GM12878 (cell line): ENCODE results near the gene HNRNPM. TPM values are rescaled to one million over a fixed set of nuclear protein-coding genes. Genes with fewer than 3 reads are reported as not detected.

Experiments
- ATAC-seq: fragments of 200-7000 bp; cut with Tn5 transposase; 3 replicates; pipeline ENCODE4 v1.9.1; 2020; ENCODE audit warnings: mild to moderate bottlenecking, moderate library complexity
- BruUV-seq: library from RNA; stranded (reverse); fragments of 400-500 nt; replicated peaks from 2 replicates; lab custom pipeline; 2021; lab: Mats Ljungman, UMichigan
- CTCF ChIA-PET: fragments of 300-600 bp; sonication (Branson Sonifier 250); formaldehyde crosslinking; extraction: SDS; loops from one replicate; lab custom pipeline; 2021; ENCODE audit warnings: inconsistent platforms; lab: Yijun Ruan, JAX
- POLR2A ChIA-PET: fragments of 350-600 bp; formaldehyde crosslinking; extraction: SDS; loops from one replicate; lab custom pipeline; 2021; ENCODE audit warnings: inconsistent platforms; lab: Charles Lee
- RAD21 ChIA-PET: fragments of 300-600 bp; sonication (Branson Sonifier 250); formaldehyde crosslinking; loops from one replicate; lab custom pipeline; 2023; ENCODE audit warnings: antibody characterized with exemption; ENCODE audit not compliant: unreplicated experiment; lab: Charles Lee
- SMC1A ChIA-PET: fragments of 300-600 bp; sonication (Branson Sonifier 250); formaldehyde crosslinking; loops from one replicate; lab custom pipeline; 2023; ENCODE audit not compliant: unreplicated experiment, uncharacterized antibody; lab: Charles Lee
- DNase-seq: peaks from one replicate; pipeline ENCODE4 v3.0.0-alpha.2; 2011; ENCODE audit warnings: low read depth, low spot score
- FAIRE-seq: peaks from 3 replicates; lab custom pipeline; 2011; peaks lifted over from hg19 to GRCh38; lab: Jason Lieb, UNC
- H2AFZ ChIP-seq: 2 replicates; pipeline ENCODE4 v1.6.0; 2011; ENCODE audit warnings: low read depth, low read length, control low read depth; ENCODE audit not compliant: control insufficient read depth
- H3K27ac ChIP-seq: 2 replicates; pipeline ENCODE4 v1.5.1; 2011; ENCODE audit warnings: control low read depth; ENCODE audit not compliant: control insufficient read depth, insufficient read depth
- H3K27me3 ChIP-seq, 2 experiments: replicated peaks in 1 of 2; 2 replicates each; pipeline versions ENCODE4 v1.6.0 to v1.6.1; 2011; ENCODE audit warnings: low read length in 1 of 2; ENCODE audit not compliant: control insufficient read depth in 2 of 2, insufficient read depth in 2 of 2
- H3K36me3 ChIP-seq, 2 experiments: 2 replicates each; pipeline ENCODE4 v1.5.1; 2011; ENCODE audit warnings: low read length in 1 of 2; ENCODE audit not compliant: control insufficient read depth in 2 of 2, insufficient read depth in 2 of 2
- H3K4me1 ChIP-seq: 2 replicates; pipeline ENCODE4 v1.6.1; 2011; ENCODE audit warnings: mild to moderate bottlenecking, low read length, moderate library complexity, mixed read lengths; ENCODE audit not compliant: control insufficient read depth, insufficient read depth
- H3K4me2 ChIP-seq: 2 replicates; pipeline ENCODE4 v1.6.0; 2011; ENCODE audit warnings: control low read depth; ENCODE audit not compliant: control insufficient read depth, insufficient read depth
- H3K4me3 ChIP-seq: fragments of 200-600 bp; sonication (generic); 2 replicates; pipeline ENCODE4 v1.5.1; 2016
- H3K79me2 ChIP-seq: 2 replicates; pipeline ENCODE4 v1.6.0; 2011; ENCODE audit warnings: low read length; ENCODE audit not compliant: control insufficient read depth, insufficient read depth
- H3K9ac ChIP-seq: 2 replicates; pipeline ENCODE4 v1.8.0; 2011; ENCODE audit warnings: low read length, control low read depth, mixed read lengths; ENCODE audit not compliant: control insufficient read depth, insufficient read depth
- H3K9me3 ChIP-seq: replicated peaks from 3 replicates; pipeline ENCODE4 v1.5.1; 2011; ENCODE audit warnings: mild to moderate bottlenecking, low read length; ENCODE audit not compliant: control insufficient read depth, insufficient read depth
- H4K20me1 ChIP-seq: 2 replicates; pipeline ENCODE4 v1.6.0; 2011; ENCODE audit not compliant: control insufficient read depth, insufficient read depth
- BCLAF1 ChIP-seq: fragments of 450-650 bp; IDR thresholded peaks from 2 replicates; pipeline ENCODE4 v1.6.1; 2017; ENCODE audit warnings: antibody characterized with exemption, mild to moderate bottlenecking, moderate library complexity
- BHLHE40 ChIP-seq, 2 experiments: fragments of 450-650 bp in 1 of 2; IDR thresholded peaks; 2 replicates each; pipeline ENCODE4 v1.6.1; 2011 to 2017; ENCODE audit warnings: low read depth in 2 of 2, borderline replicate concordance in 1 of 2, improper control_type of control experiment in 1 of 2, low read length in 1 of 2, mild to moderate bottlenecking in 1 of 2
- CREM ChIP-seq: IDR thresholded peaks from 2 replicates; pipeline ENCODE4 v1.6.1; 2014; ENCODE audit warnings: antibody characterized with exemption, low read depth
- GABPA ChIP-seq: IDR thresholded peaks from 2 replicates; pipeline ENCODE4 v1.6.1; 2014; ENCODE audit warnings: antibody characterized with exemption, low read depth, mild to moderate bottlenecking, inconsistent platforms
- IRF5 ChIP-seq: fragments of 450-650 bp; IDR thresholded peaks from 2 replicates; pipeline ENCODE4 v1.6.1; 2017; ENCODE audit warnings: borderline replicate concordance
- NBN ChIP-seq: fragments of 450-650 bp; IDR thresholded peaks from 2 replicates; pipeline ENCODE4 v1.6.1; 2016
- NFXL1 ChIP-seq: fragments of 450-650 bp; IDR thresholded peaks from 2 replicates; pipeline ENCODE4 v1.6.1; 2017; ENCODE audit warnings: antibody characterized with exemption, mild to moderate bottlenecking, borderline replicate concordance
- SIX5 ChIP-seq: IDR thresholded peaks from 2 replicates; pipeline ENCODE4 v1.6.1; 2011; ENCODE audit warnings: mild to moderate bottlenecking, low read depth, low read length, moderate library complexity; ENCODE audit not compliant: severe bottlenecking
- SMAD1 ChIP-seq: fragments of 450-650 bp; IDR thresholded peaks from 2 replicates; pipeline ENCODE4 v1.6.1; 2018; ENCODE audit warnings: mild to moderate bottlenecking, low read depth; ENCODE audit not compliant: partially characterized antibody
- SMARCA5 ChIP-seq: fragments of 450-650 bp; IDR thresholded peaks from 2 replicates; pipeline ENCODE4 v1.6.1; 2017; ENCODE audit warnings: mild to moderate bottlenecking
- USF1 ChIP-seq: IDR thresholded peaks from 2 replicates; pipeline ENCODE4 v1.6.1; 2011; ENCODE audit warnings: borderline replicate concordance, low read depth, mild to moderate bottlenecking, moderate library complexity, mixed read lengths, low read length; ENCODE audit not compliant: insufficient read depth; ENCODE audit errors: extremely low read length
- WRNIP1 ChIP-seq: IDR thresholded peaks from 2 replicates; pipeline ENCODE4 v1.6.1; 2011; ENCODE audit warnings: low read depth, low read length, improper control_type of control experiment, borderline replicate concordance
- WGBS: methylation state at CpG from one replicate; pipeline ENCODE4 v1.1.6; 2016; ENCODE audit warnings: low lambda C conversion rate; ENCODE audit not compliant: insufficient replicate concordance, insufficient coverage; ENCODE audit errors: missing lambda C conversion rate; 5-methylcytosine and 5-hydroxymethylcytosine counted together
- in situ Hi-C: fragments of 300-500 bp; cut with MboI; formaldehyde crosslinking; loops from 9 replicates; pipeline ENCODE4 v1.14.3; 2018; ENCODE audit warnings: mixed read lengths
- intact Hi-C: fragments of 100-400 bp; cut with micrococcal nuclease; formaldehyde crosslinking; loops from one replicate; pipeline ENCODE4 v1.14.2; 2022; ENCODE audit not compliant: unreplicated experiment
- polyA plus RNA-seq, 11 experiments: library from polyadenylated mRNA; depleted of rRNA in 4 of 11; unstranded in 6 of 11; stranded (reverse) in 5 of 11; fragments of >200 nt; fragmentation: Nextera tagmentation in 4 of 11; fragmentation: Illumina TruSeq in 1 of 11; extraction: Ambion mirVana in 4 of 11; extraction: Trizol in 1 of 11; gene quantifications; 1 replicate in 1 of 11; 2 replicates in 10 of 11; pipeline versions ENCODE4 v1.2.1 to v1.2.3, GENCODE V29; 2011 to 2016; ENCODE audit warnings: inconsistent platforms in 2 of 11, missing spikeins in 2 of 11, low read depth in 1 of 11
- total RNA-seq, 4 experiments: library from RNA; depleted of rRNA in 3 of 4; stranded (reverse); fragments of >200 nt in 3 of 4; fragmentation: Illumina TruSeq in 1 of 4; extraction: Trizol in 1 of 4; gene quantifications; 2 replicates each; pipeline versions ENCODE4 v1.2.1 to v1.2.3, GENCODE V29; 2013 to 2021

HNRNPM gene
- total and polyA plus RNA-seq, 10 of the 15 experiments (the other 5 are each of a cell fraction or from before 2014, with no cell fraction given) = 14.3 to 415 (median 198) TPM

GRCh38 chr19:8481616-8482015, 36.8 kb downstream of the HNRNPM start:
- CTCF ChIA-PET = no interaction called here
- in situ Hi-C loops (no loop called here), intact Hi-C loops (no loop called here)
- Histone ChIP-seq H3K27ac (no peak overlapping the region), H3K4me3 (no peak overlapping the region), H3K36me3 (peaks cover 46 to 54% of the 10 kb centered on the region in 2 experiments), H4K20me1 (peaks cover 10% of the 10 kb centered on the region), H3K4me1 (no peaks in the 10 kb centered on the region; the same call in 1 of the 2 replicates), H3K9me3 (no peaks in the 10 kb centered on the region), H3K9ac (no peak overlapping the region), H3K79me2 (peaks cover 27% of the 10 kb centered on the region), H2AFZ (no peak overlapping the region), H3K27me3 (no peaks in the 10 kb centered on the region), H3K4me2 (no peak overlapping the region)
- RAD21 ChIA-PET = no interaction called here
- ATAC-seq (no peak), FAIRE-seq (no peak), DNase-seq (no peak)
- no TSS peak for BruUV-seq
- no peak for TF ChIP-seq SMARCA5
- no peak for TF ChIP-seq NBN
- TF ChIP-seq WRNIP1 = no peak
- no peak for TF ChIP-seq BHLHE40 (IDR thresholded peaks at IDR 0.05; ENCODE audit: borderline replicate concordance in 1 of 2, low read depth in 2 of 2, low read length in 1 of 2)
- over 99% methylated on average over 6 of the region's 6 CpGs for WGBS
- POLR2A ChIA-PET = no interaction called here
- SMC1A ChIA-PET = interaction anchor here (0.6 kb wide), 1 partner anchor 20 kb away, joined by 3 read pairs; no protein-coding TSS in a partner anchor

GRCh38 chr19:8482696-8483095, 37.9 kb downstream of the HNRNPM start:
- no TSS peak for BruUV-seq
- 97% methylated on average over 11 of the region's 11 CpGs for WGBS
- Histone ChIP-seq H3K4me3 (no peak overlapping the region), H3K9me3 (no peaks in the 10 kb centered on the region), H3K9ac (no peak overlapping the region), H3K4me1 (peaks cover 7% of the 10 kb centered on the region), H3K36me3 (peaks cover 49 to 60% of the 10 kb centered on the region in 2 experiments), H3K27ac (no peak overlapping the region), H3K27me3 (no peaks in the 10 kb centered on the region), H3K79me2 (peaks cover 23% of the 10 kb centered on the region), H3K4me2 (no peak overlapping the region), H4K20me1 (peaks cover 10% of the 10 kb centered on the region), H2AFZ (no peak overlapping the region)
- in situ Hi-C loops (no loop called here), intact Hi-C loops (no loop called here)
- SMC1A ChIA-PET = no interaction called here
- RAD21 ChIA-PET = no interaction called here
- no peak for ATAC-seq
- CTCF ChIA-PET = no interaction called here
- no peak for DNase-seq
- POLR2A ChIA-PET = interaction anchor here (0.6 kb wide), 1 partner anchor 558 kb away, joined by 3 read pairs; no protein-coding TSS in a partner anchor
- no peak for FAIRE-seq
- no peak for TF ChIP-seq SIX5
- TF ChIP-seq BCLAF1 = no peak
- TF ChIP-seq CREM = no peak
- TF ChIP-seq NFXL1 = no peak
- no peak for TF ChIP-seq IRF5
- no peak for TF ChIP-seq GABPA
- no peak for TF ChIP-seq SMAD1
- TF ChIP-seq USF1 = no peak
